ENCODE results near the gene MLX. TPM values are rescaled to one million over a fixed set of nuclear protein-coding genes. Genes with fewer than 3 reads are reported as not detected.

The MLX gene
- total RNA-seq, 1 experiment from 2014 or later = 45.3 TPM

GRCh38 chr17:42596386-42596785, 29.5 kb downstream of the MLX start:
- Mint-ChIP-seq H3K36me3 (ENCODE audit: insufficient read depth in 1 of 3, low read depth in 3 of 3) (peaks cover 2 to 10% (median 3%) of the 10 kb centered on the region in 3 experiments; a peak in 4 of 7 replicates), H3K9me3 (no peaks in the 10 kb centered on the region), H3K27ac (no peak overlapping the region; a peak in 1 of 7 replicates), H3K4me1 (no peaks in the 10 kb centered on the region), H3K4me3 (no peak overlapping the region), H3K27me3 (ENCODE audit: low read depth) (no peaks in the 10 kb centered on the region)
- no peak overlapping the region for H3K9ac ChIP-seq (ENCODE audit: extremely low read depth, insufficient read length, low read length)
- peaks cover 3% of the 10 kb centered on the region for H3K79me1 ChIP-seq (ENCODE audit: insufficient read depth, low read depth, low read length, poor library complexity, severe bottlenecking)
- no peak overlapping the region for H2BK120ac ChIP-seq (ENCODE audit: low read depth, low read length, poor library complexity, severe bottlenecking)
- H3K4ac ChIP-seq (ENCODE audit: low read depth, low read length) = no peak overlapping the region
- no peak overlapping the region for H3K56ac ChIP-seq (ENCODE audit: insufficient read length, low read depth, low read length)
- no peak overlapping the region for H3K18ac ChIP-seq (ENCODE audit: insufficient read length, low read depth, low read length)
- H4K5ac ChIP-seq (ENCODE audit: insufficient read length, low read depth, low read length) = no peak overlapping the region
- TF ChIP-seq, protein P1, sequence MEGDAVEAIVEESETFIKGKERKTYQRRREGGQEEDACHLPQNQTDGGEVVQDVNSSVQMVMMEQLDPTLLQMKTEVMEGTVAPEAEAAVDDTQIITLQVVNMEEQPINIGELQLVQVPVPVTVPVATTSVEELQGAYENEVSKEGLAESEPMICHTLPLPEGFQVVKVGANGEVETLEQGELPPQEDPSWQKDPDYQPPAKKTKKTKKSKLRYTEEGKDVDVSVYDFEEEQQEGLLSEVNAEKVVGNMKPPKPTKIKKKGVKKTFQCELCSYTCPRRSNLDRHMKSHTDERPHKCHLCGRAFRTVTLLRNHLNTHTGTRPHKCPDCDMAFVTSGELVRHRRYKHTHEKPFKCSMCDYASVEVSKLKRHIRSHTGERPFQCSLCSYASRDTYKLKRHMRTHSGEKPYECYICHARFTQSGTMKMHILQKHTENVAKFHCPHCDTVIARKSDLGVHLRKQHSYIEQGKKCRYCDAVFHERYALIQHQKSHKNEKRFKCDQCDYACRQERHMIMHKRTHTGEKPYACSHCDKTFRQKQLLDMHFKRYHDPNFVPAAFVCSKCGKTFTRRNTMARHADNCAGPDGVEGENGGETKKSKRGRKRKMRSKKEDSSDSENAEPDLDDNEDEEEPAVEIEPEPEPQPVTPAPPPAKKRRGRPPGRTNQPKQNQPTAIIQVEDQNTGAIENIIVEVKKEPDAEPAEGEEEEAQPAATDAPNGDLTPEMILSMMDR (conservative IDR thresholded peaks at IDR 0.05) = no peak
- WGBS (ENCODE audit: extremely low coverage, insufficient read length, low lambda C conversion rate) = no CpG with 5 or more reads among the region's 3 CpGs
- no peak overlapping the region for H4K91ac ChIP-seq (ENCODE audit: insufficient read length, low read depth, low read length)
- H3K27ac ChIP-seq (ENCODE audit: insufficient read length, low read depth, low read length) = no peak overlapping the region
- no peaks in the 10 kb centered on the region for H3K4me1 ChIP-seq (ENCODE audit: insufficient read depth, low read length)
- H3K23me2 ChIP-seq (ENCODE audit: insufficient read length, low read depth, low read length, poor library complexity, severe bottlenecking) = no peaks in the 10 kb centered on the region
- H2BK12ac ChIP-seq (ENCODE audit: insufficient read length, low read depth, low read length) = no peak overlapping the region
- no peaks in the 10 kb centered on the region for H3K27me3 ChIP-seq (ENCODE audit: insufficient read depth, low read length)
- H3K79me2 ChIP-seq (ENCODE audit: insufficient read depth, low read length) = no peaks in the 10 kb centered on the region; the same call in 1 of the 2 replicates
- no peaks in the 10 kb centered on the region for H4K20me1 ChIP-seq (ENCODE audit: control insufficient read depth, insufficient read depth, insufficient read length)
- H2BK20ac ChIP-seq (ENCODE audit: low read depth, low read length, poor library complexity, severe bottlenecking) = no peak overlapping the region
- no peak overlapping the region for H3T11ph ChIP-seq (ENCODE audit: low read length)
- no peak overlapping the region for H3K14ac ChIP-seq (ENCODE audit: insufficient read depth, low read length)
- H4K8ac ChIP-seq (replicated peaks; ENCODE audit: insufficient read length, low read depth, low read length) = no peak overlapping the region
- H3K23ac ChIP-seq (ENCODE audit: insufficient read length, low read depth, low read length) = no peak overlapping the region
- H2AK5ac ChIP-seq (ENCODE audit: insufficient read length, low read length) = no peak overlapping the region
- no peak overlapping the region for H2AFZ ChIP-seq (ENCODE audit: low read length)
- H2BK5ac ChIP-seq (ENCODE audit: insufficient read length, low read length) = no peak overlapping the region
- H2BK15ac ChIP-seq (ENCODE audit: low read depth, low read length) = no peak overlapping the region
- H3K4me2 ChIP-seq (ENCODE audit: insufficient read depth, insufficient read length, low read length) = no peak overlapping the region
- no peaks in the 10 kb centered on the region for H3K9me3 ChIP-seq (ENCODE audit: control insufficient read depth, low read depth, low read length)
- DNase-seq = no peak
